ENCODE data around the gene ATR. TPM values are rescaled to one million over a fixed set of nuclear protein-coding genes. Genes with fewer than 3 reads are reported as not detected.

The ATR gene
- total RNA-seq, 1 experiment from 2014 or later, result 15.8 TPM

DNA sequence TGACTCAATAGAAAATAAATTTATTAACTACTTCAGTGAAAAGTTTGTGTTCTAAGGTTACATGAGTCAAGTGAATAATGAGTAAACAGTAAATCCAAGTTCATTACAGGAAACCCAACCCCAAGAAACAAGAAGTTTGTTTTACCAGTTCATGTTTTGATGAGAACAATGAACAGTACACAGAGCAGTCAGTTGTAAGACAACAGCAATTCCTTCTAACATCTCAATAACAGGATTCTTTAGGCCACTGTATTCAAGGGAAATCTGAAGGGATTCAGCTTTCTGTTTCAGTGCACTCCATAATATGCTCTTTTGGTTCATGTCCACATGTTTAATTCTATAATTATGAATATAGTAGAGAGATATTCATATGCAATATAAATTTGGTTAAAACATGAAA, 18.4 kb downstream of the ATR start:
- Histone ChIP-seq H3K56ac (ENCODE audit: insufficient read length, low read depth, low read length) (no peak overlapping the region), H3K4me1 (ENCODE audit: insufficient read depth, low read length) (no peaks in the 10 kb centered on the region), H2AFZ (ENCODE audit: low read length) (no peak overlapping the region), H4K20me1 (ENCODE audit: control insufficient read depth, insufficient read depth, insufficient read length) (no peaks in the 10 kb centered on the region), H2AK5ac (ENCODE audit: insufficient read length, low read length) (no peak overlapping the region), H2BK12ac (ENCODE audit: insufficient read length, low read depth, low read length) (no peak overlapping the region), H3K4me2 (ENCODE audit: insufficient read depth, insufficient read length, low read length) (no peak overlapping the region), H3T11ph (ENCODE audit: low read length) (no peak overlapping the region), H3K9ac (ENCODE audit: extremely low read depth, insufficient read length, low read length) (no peak overlapping the region), H3K27ac (ENCODE audit: insufficient read length, low read depth, low read length) (no peak overlapping the region), H2BK15ac (ENCODE audit: low read depth, low read length) (no peak overlapping the region), H4K91ac (ENCODE audit: insufficient read length, low read depth, low read length) (no peak overlapping the region), H3K14ac (ENCODE audit: insufficient read depth, low read length) (no peak overlapping the region), H2BK5ac (ENCODE audit: insufficient read length, low read length) (no peak overlapping the region), H3K27me3 (ENCODE audit: insufficient read depth, low read length) (no peaks in the 10 kb centered on the region), H2BK120ac (ENCODE audit: low read depth, low read length, poor library complexity, severe bottlenecking) (no peak overlapping the region), H3K4ac (ENCODE audit: low read depth, low read length) (no peak overlapping the region), H3K79me2 (ENCODE audit: insufficient read depth, low read length) (no peaks in the 10 kb centered on the region), H3K18ac (ENCODE audit: insufficient read length, low read depth, low read length) (no peak overlapping the region), H3K23me2 (ENCODE audit: insufficient read length, low read depth, low read length, poor library complexity, severe bottlenecking) (no peaks in the 10 kb centered on the region), H3K23ac (ENCODE audit: insufficient read length, low read depth, low read length) (no peak overlapping the region), H2BK20ac (ENCODE audit: low read depth, low read length, poor library complexity, severe bottlenecking) (no peak overlapping the region), H3K79me1 (ENCODE audit: insufficient read depth, low read depth, low read length, poor library complexity, severe bottlenecking) (no peaks in the 10 kb centered on the region), H3K9me3 (ENCODE audit: control insufficient read depth, low read depth, low read length) (no peaks in the 10 kb centered on the region), H4K8ac (replicated peaks; ENCODE audit: insufficient read length, low read depth, low read length) (no peak overlapping the region), H4K5ac (ENCODE audit: insufficient read length, low read depth, low read length) (no peak overlapping the region)
- Mint-ChIP-seq H3K9me3 (0 out of 5 replicates have a peak, but pooled peaks cover 0 to under 1% of the 10 kb centered on the region in 2 experiments), H3K4me1 (no peaks in the 10 kb centered on the region), H3K36me3 (ENCODE audit: insufficient read depth in 1 of 3, low read depth in 3 of 3) (peaks cover 15 to 45% (median 29%) of the 10 kb centered on the region in 3 experiments), H3K27ac (no peak overlapping the region), H3K4me3 (no peak overlapping the region), H3K27me3 (ENCODE audit: low read depth) (no peaks in the 10 kb centered on the region)
- TF ChIP-seq, protein P1, sequence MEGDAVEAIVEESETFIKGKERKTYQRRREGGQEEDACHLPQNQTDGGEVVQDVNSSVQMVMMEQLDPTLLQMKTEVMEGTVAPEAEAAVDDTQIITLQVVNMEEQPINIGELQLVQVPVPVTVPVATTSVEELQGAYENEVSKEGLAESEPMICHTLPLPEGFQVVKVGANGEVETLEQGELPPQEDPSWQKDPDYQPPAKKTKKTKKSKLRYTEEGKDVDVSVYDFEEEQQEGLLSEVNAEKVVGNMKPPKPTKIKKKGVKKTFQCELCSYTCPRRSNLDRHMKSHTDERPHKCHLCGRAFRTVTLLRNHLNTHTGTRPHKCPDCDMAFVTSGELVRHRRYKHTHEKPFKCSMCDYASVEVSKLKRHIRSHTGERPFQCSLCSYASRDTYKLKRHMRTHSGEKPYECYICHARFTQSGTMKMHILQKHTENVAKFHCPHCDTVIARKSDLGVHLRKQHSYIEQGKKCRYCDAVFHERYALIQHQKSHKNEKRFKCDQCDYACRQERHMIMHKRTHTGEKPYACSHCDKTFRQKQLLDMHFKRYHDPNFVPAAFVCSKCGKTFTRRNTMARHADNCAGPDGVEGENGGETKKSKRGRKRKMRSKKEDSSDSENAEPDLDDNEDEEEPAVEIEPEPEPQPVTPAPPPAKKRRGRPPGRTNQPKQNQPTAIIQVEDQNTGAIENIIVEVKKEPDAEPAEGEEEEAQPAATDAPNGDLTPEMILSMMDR (conservative IDR thresholded peaks at IDR 0.05), result no peak
- DNase-seq, result no peak

Data from H9 (cell line).